Osteoblast (primary cell): ENCODE results near the gene FOXRED2. TPM values are rescaled to one million over a fixed set of nuclear protein-coding genes. Genes with fewer than 3 reads are reported as not detected.
"Not testable (repeated sequence)": the region's sequence is repeated elsewhere in the genome, so short reads cannot be mapped to it uniquely, and the experiment has no call there.

Experiments used
- DNase-seq: peaks from one replicate; pipeline ENCODE4 v3.0.0; 2011; ENCODE audit warnings: low spot score, mixed read lengths; ENCODE audit not compliant: insufficient read length; ENCODE audit errors: missing footprints
- H2AFZ ChIP-seq: 2 replicates; pipeline ENCODE4 v1.6.0; 2011; ENCODE audit warnings: mild to moderate bottlenecking, low read length
- H3K27ac ChIP-seq: 2 replicates; pipeline ENCODE4 v1.5.1; 2011; ENCODE audit warnings: mild to moderate bottlenecking, low read depth, low read length, moderate library complexity
- H3K27me3 ChIP-seq: 2 replicates; pipeline ENCODE4 v1.6.0; 2012; ENCODE audit warnings: mild to moderate bottlenecking, control low read depth, inconsistent platforms, low read length, moderate library complexity; ENCODE audit not compliant: insufficient read depth
- H3K36me3 ChIP-seq: 2 replicates; pipeline ENCODE4 v1.5.1; 2011; ENCODE audit warnings: mild to moderate bottlenecking, low read length, control low read depth, moderate library complexity; ENCODE audit not compliant: insufficient read depth
- H3K4me1 ChIP-seq: 2 replicates; pipeline ENCODE4 v1.5.1; 2011; ENCODE audit warnings: mild to moderate bottlenecking, low read length, control low read depth, moderate library complexity; ENCODE audit not compliant: insufficient read depth
- H3K4me2 ChIP-seq: 2 replicates; pipeline ENCODE4 v1.6.0; 2011; ENCODE audit warnings: mild to moderate bottlenecking, low read length; ENCODE audit not compliant: insufficient read depth
- H3K4me3 ChIP-seq: fragments of 200-600 bp; sonication (generic); 3 replicates; pipeline ENCODE4 v1.5.1; 2012; ENCODE audit warnings: mild to moderate bottlenecking, low read length, inconsistent platforms; ENCODE audit not compliant: insufficient read depth
- H3K79me2 ChIP-seq: 2 replicates; pipeline ENCODE4 v1.6.0; 2012; ENCODE audit warnings: mild to moderate bottlenecking, low read length, control low read depth, inconsistent platforms; ENCODE audit not compliant: insufficient read depth
- H3K9me3 ChIP-seq: 2 replicates; pipeline ENCODE4 v1.5.1; 2011; ENCODE audit warnings: low read depth, low read length, control low read depth
- H4K20me1 ChIP-seq: 2 replicates; pipeline ENCODE4 v1.6.0; 2012; ENCODE audit warnings: mild to moderate bottlenecking, low read length, control low read depth; ENCODE audit not compliant: insufficient read depth
- total RNA-seq: library from RNA; depleted of rRNA; stranded (reverse); fragments of >200 nt; gene quantifications from 2 replicates; pipeline ENCODE4 v1.2.3, GENCODE V29; 2012
- TF ChIP-seq, protein P1 (sequence below): IDR thresholded peaks from 2 replicates; pipeline ENCODE4 v1.5.1; 2011; ENCODE audit warnings: mild to moderate bottlenecking, low read depth, low read length, moderate library complexity; ENCODE audit errors: extremely low read depth

Gene FOXRED2
- total RNA-seq, 1 donor, result 16.3 TPM

- DNase-seq, result no peak
- Histone ChIP-seq H3K27me3 (no peaks in the 10 kb centered on the region), H3K4me1 (peaks cover 8% of the 10 kb centered on the region), H3K4me3 (no peak overlapping the region), H3K36me3 (no peaks in the 10 kb centered on the region), H4K20me1 (no peaks in the 10 kb centered on the region), H2AFZ (no peak overlapping the region), H3K9me3 (no peaks in the 10 kb centered on the region), H3K79me2 (no peaks in the 10 kb centered on the region), H3K4me2 (no peak overlapping the region), H3K27ac (no peak overlapping the region)
- TF ChIP-seq, protein P1, sequence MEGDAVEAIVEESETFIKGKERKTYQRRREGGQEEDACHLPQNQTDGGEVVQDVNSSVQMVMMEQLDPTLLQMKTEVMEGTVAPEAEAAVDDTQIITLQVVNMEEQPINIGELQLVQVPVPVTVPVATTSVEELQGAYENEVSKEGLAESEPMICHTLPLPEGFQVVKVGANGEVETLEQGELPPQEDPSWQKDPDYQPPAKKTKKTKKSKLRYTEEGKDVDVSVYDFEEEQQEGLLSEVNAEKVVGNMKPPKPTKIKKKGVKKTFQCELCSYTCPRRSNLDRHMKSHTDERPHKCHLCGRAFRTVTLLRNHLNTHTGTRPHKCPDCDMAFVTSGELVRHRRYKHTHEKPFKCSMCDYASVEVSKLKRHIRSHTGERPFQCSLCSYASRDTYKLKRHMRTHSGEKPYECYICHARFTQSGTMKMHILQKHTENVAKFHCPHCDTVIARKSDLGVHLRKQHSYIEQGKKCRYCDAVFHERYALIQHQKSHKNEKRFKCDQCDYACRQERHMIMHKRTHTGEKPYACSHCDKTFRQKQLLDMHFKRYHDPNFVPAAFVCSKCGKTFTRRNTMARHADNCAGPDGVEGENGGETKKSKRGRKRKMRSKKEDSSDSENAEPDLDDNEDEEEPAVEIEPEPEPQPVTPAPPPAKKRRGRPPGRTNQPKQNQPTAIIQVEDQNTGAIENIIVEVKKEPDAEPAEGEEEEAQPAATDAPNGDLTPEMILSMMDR, result no peak
Measured at GRCh38 chr22:36452250-36452977, 54.4 kb downstream of the FOXRED2 start.

GRCh38 chr22:36450923-36451322, 55.9 kb downstream of the FOXRED2 start:
- not testable (repeated sequence) for H3K4me2 ChIP-seq, H4K20me1 ChIP-seq, H2AFZ ChIP-seq, DNase-seq, H3K27ac ChIP-seq, H3K4me3 ChIP-seq, H3K9me3 ChIP-seq, H3K36me3 ChIP-seq, H3K27me3 ChIP-seq, H3K4me1 ChIP-seq, H3K79me2 ChIP-seq

DNA sequence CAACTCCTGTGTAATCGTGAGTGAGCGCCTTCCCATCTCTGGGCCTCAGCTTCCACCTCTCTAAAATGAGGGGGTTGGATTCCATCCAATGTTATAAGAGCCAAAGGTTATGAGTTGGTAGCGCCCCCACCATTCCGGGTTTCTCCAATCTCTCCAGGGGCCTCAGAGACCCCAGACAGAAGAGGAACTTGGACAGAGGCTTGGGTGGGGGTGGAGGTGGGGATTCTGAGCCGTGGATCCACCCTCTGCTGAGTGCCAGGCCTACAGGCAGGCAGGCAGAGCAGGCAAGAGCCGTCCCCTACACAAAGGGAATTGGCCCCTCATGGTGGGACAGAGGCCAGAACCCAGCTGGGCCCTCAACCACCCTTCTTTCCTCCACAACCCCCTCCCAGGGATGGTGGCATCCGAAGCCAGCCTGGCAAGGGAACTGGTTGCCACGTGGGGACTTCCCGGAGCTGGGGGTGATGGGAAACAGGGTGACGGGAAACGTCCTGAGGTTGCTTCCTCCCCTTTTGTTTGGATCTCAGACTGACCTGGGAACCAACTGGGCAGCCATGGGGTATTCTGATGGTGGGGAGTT, 57.2 kb downstream of the FOXRED2 start:
- H3K27ac ChIP-seq, result no peak overlapping the region
- no peak overlapping the region for H3K4me2 ChIP-seq
- H3K4me1 ChIP-seq, result peaks cover 14% of the 10 kb centered on the region
- no peaks in the 10 kb centered on the region for H4K20me1 ChIP-seq
- H3K4me3 ChIP-seq, result no peak overlapping the region
- no peaks in the 10 kb centered on the region for H3K27me3 ChIP-seq
- no peaks in the 10 kb centered on the region for H3K36me3 ChIP-seq
- no peaks in the 10 kb centered on the region for H3K9me3 ChIP-seq
- TF ChIP-seq, protein P1, result no peak
- H3K79me2 ChIP-seq, result no peaks in the 10 kb centered on the region
- no peak for DNase-seq
- H2AFZ ChIP-seq, result no peak overlapping the region

DNA sequence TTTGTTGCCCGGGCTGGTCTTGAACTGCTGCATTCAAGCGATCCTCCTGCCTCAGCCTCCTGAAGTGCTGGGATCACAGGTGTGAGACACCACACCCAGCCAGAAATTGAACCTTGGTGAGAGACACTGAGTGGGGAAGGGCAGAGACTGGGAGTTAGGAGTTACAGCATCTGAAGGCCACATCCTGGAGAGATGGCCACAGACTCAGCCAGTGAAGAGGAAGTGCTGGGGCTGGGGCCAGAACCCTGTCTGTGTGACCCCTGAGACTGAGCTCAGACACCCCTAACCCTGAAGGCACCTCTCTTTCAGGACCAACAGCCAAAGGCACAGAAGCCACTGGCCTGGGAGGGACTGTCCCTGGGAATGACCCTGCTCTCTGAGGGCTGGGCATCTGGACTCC, 59.2 kb downstream of the FOXRED2 start:
- H3K27ac ChIP-seq, result no peak overlapping the region
- no peaks in the 10 kb centered on the region for H3K9me3 ChIP-seq
- H4K20me1 ChIP-seq, result no peaks in the 10 kb centered on the region
- TF ChIP-seq, protein P1, result no peak
- H3K4me1 ChIP-seq, result peaks cover 19% of the 10 kb centered on the region
- H3K4me2 ChIP-seq, result no peak overlapping the region
- H3K27me3 ChIP-seq, result no peaks in the 10 kb centered on the region
- no peak overlapping the region for H2AFZ ChIP-seq
- no peak for DNase-seq
- H3K79me2 ChIP-seq, result no peaks in the 10 kb centered on the region
- H3K36me3 ChIP-seq, result no peaks in the 10 kb centered on the region
- H3K4me3 ChIP-seq, result no peak overlapping the region
